Caco-2 (cell line): ENCODE data around the gene CAMKK2. TPM values are rescaled to one million over a fixed set of nuclear protein-coding genes. Genes with fewer than 3 reads are reported as not detected.
"Not testable (repeated sequence)": the region's sequence is repeated elsewhere in the genome, so short reads cannot be mapped to it uniquely, and the experiment has no call there.

Source experiments
- BruUV-seq: library from RNA; stranded (reverse); fragments of 400-500 nt; replicated peaks from 2 replicates; lab custom pipeline; 2021; lab: Mats Ljungman, UMichigan
- CTCF ChIA-PET: fragments of 300-600 bp; sonication (Branson Sonifier 250); formaldehyde crosslinking; loops from one replicate; lab custom pipeline; 2022; ENCODE audit warnings: antibody characterized with exemption; lab: Charles Lee
- POLR2A ChIA-PET: fragments of 300-600 bp; sonication (Branson Sonifier 250); formaldehyde crosslinking; loops from one replicate; lab custom pipeline; 2022; ENCODE audit warnings: antibody characterized with exemption; lab: Charles Lee
- DNase-seq, 2 experiments: peaks; one replicate each; pipeline versions ENCODE4 v3.0.0 to v3.0.0-alpha.2; 2020 to 2022
- H3K27me3 ChIP-seq: replicated peaks from 2 replicates; pipeline ENCODE4 v1.6.0; 2011; ENCODE audit warnings: low read length; ENCODE audit not compliant: control insufficient read depth, insufficient read depth
- H3K36me3 ChIP-seq: 2 replicates; pipeline ENCODE4 v1.5.1; 2011; ENCODE audit warnings: low read length; ENCODE audit not compliant: control insufficient read depth, insufficient read depth
- H3K4me1 ChIP-seq: fragments of 250-450 bp; sonication (Bioruptor Pico); 2 replicates; pipeline ENCODE4 v1.5.1; 2020; ENCODE audit warnings: mild to moderate bottlenecking
- H3K4me3 ChIP-seq: 2 replicates; pipeline ENCODE4 v1.5.1; 2011; ENCODE audit warnings: low read depth, mild to moderate bottlenecking, control low read depth, low read length
- H3K9me3 ChIP-seq: fragments of 250-450 bp; sonication (Bioruptor Pico); 2 replicates; pipeline ENCODE4 v1.5.1; 2020; ENCODE audit warnings: mild to moderate bottlenecking, moderate library complexity
- H3K27ac Mint-ChIP-seq: one replicate; pipeline ENCODE4 v1.8.0; 2022; ENCODE audit warnings: mixed read lengths; ENCODE audit not compliant: unreplicated experiment
- H3K27me3 Mint-ChIP-seq: one replicate; pipeline ENCODE4 v1.8.0; 2022; ENCODE audit warnings: mixed read lengths; ENCODE audit not compliant: insufficient read depth, unreplicated experiment
- H3K36me3 Mint-ChIP-seq: one replicate; pipeline ENCODE4 v1.8.0; 2022; ENCODE audit warnings: mild to moderate bottlenecking, mixed read lengths; ENCODE audit not compliant: insufficient read depth, unreplicated experiment
- H3K4me1 Mint-ChIP-seq: one replicate; pipeline ENCODE4 v1.8.0; 2022; ENCODE audit warnings: low read depth, mixed read lengths; ENCODE audit not compliant: unreplicated experiment
- H3K4me3 Mint-ChIP-seq: one replicate; pipeline ENCODE4 v1.8.0; 2022; ENCODE audit warnings: mild to moderate bottlenecking, moderate library complexity, mixed read lengths; ENCODE audit not compliant: unreplicated experiment
- H3K9me3 Mint-ChIP-seq: one replicate; pipeline ENCODE4 v1.8.0; 2022; ENCODE audit warnings: mixed read lengths; ENCODE audit not compliant: unreplicated experiment
- CTCF ChIP-seq, 2 experiments: fragments of 200-600 bp in 1 of 2; IDR thresholded peaks; 1 replicate in 1 of 2; 2 replicates in 1 of 2; pipeline versions ENCODE4 v1.5.1 to v1.8.0; 2011 to 2022; ENCODE audit warnings: antibody characterized with exemption in 1 of 2, control low read depth in 1 of 2, inconsistent platforms in 1 of 2, low read depth in 1 of 2, low read length in 1 of 2, mild to moderate bottlenecking in 1 of 2, moderate library complexity in 1 of 2; ENCODE audit not compliant: insufficient read depth in 1 of 2, severe bottlenecking in 1 of 2, unreplicated experiment in 1 of 2
- intact Hi-C: fragments of 100-400 bp; cut with micrococcal nuclease; formaldehyde crosslinking; loops from one replicate; pipeline ENCODE4 v1.10.0; 2022; ENCODE audit not compliant: unreplicated experiment
- total RNA-seq: library from RNA; stranded (reverse); gene quantifications from 2 replicates; pipeline ENCODE4 v1.2.3, GENCODE V29; 2022

Gene CAMKK2
- total RNA-seq, 1 experiment from 2014 or later: 31.0 TPM

GRCh38 chr12:121283388-121283787, 13.1 kb downstream of the CAMKK2 start:
- no peaks in the 10 kb centered on the region for H3K9me3 ChIP-seq
- no peaks in the 10 kb centered on the region; the same call in 1 of the 2 replicates for H3K36me3 ChIP-seq
- no peak for DNase-seq
- H3K4me3 ChIP-seq: no peak overlapping the region
- no peak overlapping the region for H3K4me3 Mint-ChIP-seq
- intact Hi-C loops: no loop called here
- ChIA-PET POLR2A (no interaction called here), CTCF (no interaction called here)
- no peak overlapping the region for H3K27ac Mint-ChIP-seq
- H3K4me1 ChIP-seq: no peaks in the 10 kb centered on the region
- peaks cover 7% of the 10 kb centered on the region for H3K36me3 Mint-ChIP-seq
- no peaks in the 10 kb centered on the region for H3K27me3 Mint-ChIP-seq
- no peaks in the 10 kb centered on the region for H3K9me3 Mint-ChIP-seq
- H3K27me3 ChIP-seq: no peaks in the 10 kb centered on the region
- no TSS peak for BruUV-seq
- TF ChIP-seq CTCF (IDR thresholded peaks at IDR 0.05; ENCODE audit: insufficient read depth in 1 of 2, low read depth in 1 of 2, low read length in 1 of 2, severe bottlenecking in 1 of 2, unreplicated experiment in 1 of 2): no peak
- H3K4me1 Mint-ChIP-seq: no peaks in the 10 kb centered on the region

- H3K36me3 Mint-ChIP-seq, H3K36me3 ChIP-seq, POLR2A ChIA-PET: not testable (repeated sequence)
Observed at GRCh38 chr12:121282910-121283309, 13.6 kb downstream of the CAMKK2 start.

GRCh38 chr12:121282072-121282742, 14.3 kb downstream of the CAMKK2 start:
- ChIA-PET POLR2A (no interaction called here), CTCF (no interaction called here)
- TF ChIP-seq CTCF (IDR thresholded peaks at IDR 0.05; ENCODE audit: insufficient read depth in 1 of 2, low read depth in 1 of 2, low read length in 1 of 2, severe bottlenecking in 1 of 2, unreplicated experiment in 1 of 2): no peak
- no peaks in the 10 kb centered on the region for H3K9me3 Mint-ChIP-seq
- H3K27me3 Mint-ChIP-seq: no peaks in the 10 kb centered on the region
- Histone ChIP-seq H3K4me1 (no peaks in the 10 kb centered on the region), H3K27me3 (no peaks in the 10 kb centered on the region), H3K4me3 (no peak overlapping the region), H3K36me3 (no peaks in the 10 kb centered on the region; the same call in 1 of the 2 replicates), H3K9me3 (no peaks in the 10 kb centered on the region)
- no peaks in the 10 kb centered on the region for H3K4me1 Mint-ChIP-seq
- intact Hi-C loops: no loop called here
- no peak overlapping the region for H3K27ac Mint-ChIP-seq
- peaks cover 5% of the 10 kb centered on the region for H3K36me3 Mint-ChIP-seq
- H3K4me3 Mint-ChIP-seq: no peak overlapping the region
- BruUV-seq: no TSS peak
- no peak for DNase-seq

More at GRCh38 chr12:121282910-121283309, 13.6 kb downstream of the CAMKK2 start:
- H3K9me3 ChIP-seq, H3K27me3 Mint-ChIP-seq, intact Hi-C loops, CTCF ChIA-PET, H3K4me3 ChIP-seq, H3K27me3 ChIP-seq, H3K9me3 Mint-ChIP-seq, H3K4me1 ChIP-seq, BruUV-seq, DNase-seq, H3K27ac Mint-ChIP-seq, H3K4me1 Mint-ChIP-seq, H3K4me3 Mint-ChIP-seq: not testable (repeated sequence)

GRCh38 chr12:121281116-121281515, 15.4 kb downstream of the CAMKK2 start:
- intact Hi-C loops, H3K27me3 Mint-ChIP-seq: not testable (repeated sequence)

GRCh38 chr12:121280531-121280930, 16.0 kb downstream of the CAMKK2 start:
- H3K4me1 ChIP-seq, H3K9me3 ChIP-seq, H3K4me3 ChIP-seq, H3K36me3 ChIP-seq, CTCF ChIA-PET, BruUV-seq, H3K27me3 Mint-ChIP-seq, H3K4me3 Mint-ChIP-seq, H3K36me3 Mint-ChIP-seq, H3K4me1 Mint-ChIP-seq, POLR2A ChIA-PET, DNase-seq, H3K27me3 ChIP-seq, H3K27ac Mint-ChIP-seq, intact Hi-C loops, H3K9me3 Mint-ChIP-seq: not testable (repeated sequence)

More at GRCh38 chr12:121281116-121281515, 15.4 kb downstream of the CAMKK2 start:
- H3K9me3 Mint-ChIP-seq, BruUV-seq, CTCF ChIA-PET, H3K36me3 ChIP-seq, DNase-seq, POLR2A ChIA-PET, H3K4me1 ChIP-seq, H3K27ac Mint-ChIP-seq, H3K9me3 ChIP-seq, H3K27me3 ChIP-seq, H3K36me3 Mint-ChIP-seq, H3K4me1 Mint-ChIP-seq, H3K4me3 ChIP-seq, H3K4me3 Mint-ChIP-seq: not testable (repeated sequence)
